Measurements from ENCODE around the gene ITGB2. TPM values are rescaled to one million over a fixed set of nuclear protein-coding genes. Genes with fewer than 3 reads are reported as not detected.

Gene ITGB2
- total RNA-seq, 1 donor from 2014 or later, result 35.7 TPM

- no peak for DNase-seq (ENCODE audit: low spot score)
These were observed 52.5 kb downstream of the ITGB2 start for GRCh38 chr21:44867999-44868700.

GRCh38 chr21:44867464-44867863 lies 53.2 kb downstream of the ITGB2 start:
- no peak for DNase-seq (ENCODE audit: low spot score)

GRCh38 chr21:44866780-44867179 lies 53.9 kb downstream of the ITGB2 start:
- DNase-seq (ENCODE audit: low spot score), result no peak

- DNase-seq (ENCODE audit: low spot score), result no peak
These were observed 55.0 kb downstream of the ITGB2 start for GRCh38 chr21:44865561-44866280.

- no peak for DNase-seq (ENCODE audit: low spot score)
These were observed 57.6 kb downstream of the ITGB2 start for GRCh38 chr21:44862869-44863685.

GRCh38 chr21:44858791-44859190 lies 61.9 kb downstream of the ITGB2 start:
- DNase-seq (ENCODE audit: low spot score), result no peak

GRCh38 chr21:44858291-44858690 lies 62.4 kb downstream of the ITGB2 start:
- DNase-seq (ENCODE audit: low spot score), result no peak

- DNase-seq (ENCODE audit: low spot score), result no peak
These were observed 63.4 kb downstream of the ITGB2 start for GRCh38 chr21:44857127-44857892.

- DNase-seq (ENCODE audit: low spot score), result no peak
These were observed 64.6 kb downstream of the ITGB2 start for GRCh38 chr21:44856131-44856530.

GRCh38 chr21:44855572-44855971 lies 65.1 kb downstream of the ITGB2 start:
- DNase-seq (ENCODE audit: low spot score), result no peak

- no peak for DNase-seq (ENCODE audit: low spot score)
These were observed 65.8 kb downstream of the ITGB2 start for GRCh38 chr21:44854664-44855446.

GRCh38 chr21:44854391-44854663 lies 66.4 kb downstream of the ITGB2 start:
- no peak for DNase-seq (ENCODE audit: low spot score)

- no peak for DNase-seq (ENCODE audit: low spot score)
These were observed 66.9 kb downstream of the ITGB2 start for GRCh38 chr21:44853601-44854390.

GRCh38 chr21:44850905-44851657 lies 69.6 kb downstream of the ITGB2 start:
- DNase-seq (ENCODE audit: low spot score), result no peak

- DNase-seq (ENCODE audit: low spot score), result no peak
These were observed 70.4 kb downstream of the ITGB2 start for GRCh38 chr21:44850208-44850800.

GRCh38 chr21:44849616-44850130 lies 71.0 kb downstream of the ITGB2 start:
- no peak for DNase-seq (ENCODE audit: low spot score)

GRCh38 chr21:44848821-44849521 lies 71.7 kb downstream of the ITGB2 start:
- no peak for DNase-seq (ENCODE audit: low spot score)

All from ureter (tissue), 1 donor.